ENCODE results near the gene C1orf56.

Gene C1orf56

DNA sequence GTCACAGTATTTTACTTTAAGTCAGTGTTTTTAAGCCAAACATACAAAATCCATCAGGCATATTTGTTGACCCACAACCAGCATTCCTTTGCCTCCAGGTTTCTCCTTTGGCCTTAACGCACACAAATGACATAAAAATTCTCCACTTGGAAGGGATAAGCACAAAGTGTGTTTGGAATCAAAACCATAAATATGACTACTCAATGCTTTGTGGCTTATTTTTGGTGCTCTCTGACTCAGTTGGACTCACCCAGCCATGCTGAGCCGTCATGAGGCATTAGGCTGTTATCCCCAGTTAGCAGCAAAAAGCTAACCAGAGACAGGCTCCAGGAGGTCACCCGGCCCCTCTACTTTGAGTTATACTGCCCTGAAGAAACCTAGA, 38.4 kb upstream of the C1orf56 start:
- H3K9me3 ChIP-seq: no peaks in the 10 kb centered on the region
- H3K36me3 ChIP-seq (replicated peaks): no peaks in the 10 kb centered on the region
- no peaks in the 10 kb centered on the region for H3K27me3 ChIP-seq (ENCODE audit: low read depth)
- DNase-seq (ENCODE audit: low spot score in 2 of 2): no peak
- peak overlapping the region; percentile 60 for H3K4me3 ChIP-seq
- in situ Hi-C loops (cut with MboI; ENCODE audit: low sequenced_read_pairs): no loop called here
- peaks cover 20% of the 10 kb centered on the region for H3K4me1 ChIP-seq

GRCh38 chr1:151009674-151010345, 37.7 kb upstream of the C1orf56 start:
- DNase-seq (ENCODE audit: low spot score in 2 of 2): no peak
- Histone ChIP-seq H3K36me3 (replicated peaks) (no peaks in the 10 kb centered on the region), H3K27me3 (ENCODE audit: low read depth) (no peaks in the 10 kb centered on the region), H3K4me3 (peak overlapping the region; percentile 60; the same call in 1 of the 2 replicates), H3K4me1 (peaks cover 20% of the 10 kb centered on the region), H3K9me3 (no peaks in the 10 kb centered on the region)
- in situ Hi-C loops (cut with MboI; ENCODE audit: low sequenced_read_pairs): no loop called here

DNA sequence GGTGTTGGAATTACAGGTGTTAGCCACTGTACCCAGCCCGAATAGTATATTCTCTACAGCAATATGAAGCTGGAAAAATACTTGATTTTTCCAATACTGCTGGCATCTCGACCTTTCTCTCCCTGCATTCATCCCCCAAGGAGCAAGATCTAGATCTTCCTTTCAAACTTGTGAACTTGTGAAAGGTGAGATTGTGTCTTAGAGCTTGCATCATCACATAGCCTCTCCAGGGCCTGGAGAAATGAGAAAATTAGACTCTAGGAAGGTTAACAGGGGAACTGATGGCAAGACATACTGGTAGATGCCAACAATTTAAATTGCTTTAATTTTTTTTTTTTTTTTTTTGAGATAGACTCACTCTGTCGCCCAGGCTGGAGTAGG, 37.2 kb upstream of the C1orf56 start:
- in situ Hi-C loops (cut with MboI; ENCODE audit: low sequenced_read_pairs): no loop called here
- Histone ChIP-seq H3K27me3 (ENCODE audit: low read depth) (no peaks in the 10 kb centered on the region), H3K4me3 (no peak overlapping the region), H3K4me1 (peaks cover 20% of the 10 kb centered on the region), H3K9me3 (no peaks in the 10 kb centered on the region), H3K36me3 (replicated peaks) (no peaks in the 10 kb centered on the region)
- no peak for DNase-seq (ENCODE audit: low spot score in 2 of 2)

DNA sequence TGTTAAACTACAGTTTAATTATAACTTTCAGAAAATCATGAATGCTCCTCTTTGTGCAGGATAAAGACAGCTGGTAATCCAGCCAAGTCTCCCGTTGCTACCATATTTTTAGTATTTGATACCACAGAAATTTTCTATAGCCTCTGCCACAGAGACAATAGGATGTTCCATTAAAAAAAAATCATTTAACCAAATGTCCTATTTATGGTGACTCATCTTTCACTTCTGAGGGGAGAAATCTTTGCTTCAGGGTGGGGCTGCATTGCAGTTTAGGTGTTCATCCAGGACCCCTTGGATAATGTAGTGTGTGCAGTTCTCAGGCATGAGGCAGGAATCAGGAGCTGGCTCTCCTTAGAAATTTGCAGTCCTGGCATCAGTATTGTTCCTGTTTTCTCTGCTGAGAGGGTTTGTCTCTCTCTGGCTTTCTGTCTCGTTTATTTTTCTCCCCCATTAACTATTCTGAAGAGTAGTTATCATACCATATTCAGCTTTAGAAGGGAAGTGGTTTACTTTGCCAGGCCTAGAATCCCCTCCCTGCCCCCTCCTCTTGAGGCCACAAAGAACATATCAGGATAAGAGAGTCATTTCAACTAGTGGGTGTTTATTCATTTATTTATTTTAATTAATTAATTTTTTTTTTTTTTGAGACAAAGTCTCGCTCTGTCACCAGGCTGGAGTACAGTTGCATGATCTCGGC, 36.2 kb upstream of the C1orf56 start:
- Histone ChIP-seq H3K27me3 (ENCODE audit: low read depth) (no peaks in the 10 kb centered on the region), H3K36me3 (replicated peaks) (no peaks in the 10 kb centered on the region), H3K4me1 (peaks cover 19% of the 10 kb centered on the region), H3K9me3 (no peaks in the 10 kb centered on the region), H3K4me3 (no peak overlapping the region)
- in situ Hi-C loops (cut with MboI; ENCODE audit: low sequenced_read_pairs): no loop called here
- no peak for DNase-seq (ENCODE audit: low spot score in 2 of 2)

DNA sequence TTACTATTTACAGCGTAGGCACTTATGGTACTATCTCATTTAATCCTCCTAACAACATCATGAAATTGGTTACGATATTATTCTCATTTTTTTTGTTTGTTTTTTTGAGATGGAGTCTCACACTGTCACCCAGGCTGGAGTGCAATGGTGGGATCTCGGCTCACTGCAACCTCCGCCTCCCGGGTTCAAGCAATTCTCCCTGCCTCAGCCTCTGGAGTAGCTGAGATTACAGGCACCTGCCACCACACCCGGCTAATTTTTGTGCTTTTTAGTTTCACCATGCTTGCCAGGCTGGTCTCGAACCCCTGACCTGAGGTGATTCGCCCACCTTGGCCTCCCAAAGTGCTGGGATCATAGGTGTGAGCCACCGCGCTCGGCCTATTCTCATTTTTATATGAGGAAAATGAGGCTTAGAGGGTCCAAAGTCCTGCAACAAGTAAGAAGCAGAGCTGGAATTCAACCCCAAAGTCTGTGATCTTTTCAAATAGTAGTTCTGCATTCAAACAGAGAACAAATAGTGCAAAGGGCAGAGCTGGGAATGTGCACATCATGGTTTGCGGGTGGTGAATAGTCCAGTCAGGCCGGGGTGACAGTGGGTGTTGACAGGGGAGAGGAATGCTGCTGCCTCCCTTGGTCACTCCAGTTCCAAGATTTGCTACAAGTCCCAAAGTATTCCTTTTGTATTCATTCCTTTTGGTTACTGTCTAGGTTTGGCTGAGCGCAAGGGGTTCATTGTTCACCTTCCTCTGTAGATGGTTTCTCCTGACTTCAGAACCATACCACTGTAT, 34.7 kb upstream of the C1orf56 start:
- H3K27me3 ChIP-seq (ENCODE audit: low read depth): no peaks in the 10 kb centered on the region
- no peak for DNase-seq (ENCODE audit: low spot score in 2 of 2)
- no peaks in the 10 kb centered on the region for H3K9me3 ChIP-seq
- no peak overlapping the region for H3K4me3 ChIP-seq
- in situ Hi-C loops (cut with MboI; ENCODE audit: low sequenced_read_pairs): no loop called here
- peaks cover 7% of the 10 kb centered on the region for H3K4me1 ChIP-seq
- no peaks in the 10 kb centered on the region for H3K36me3 ChIP-seq (replicated peaks)

GRCh38 chr1:151013518-151013917, 34.0 kb upstream of the C1orf56 start:
- H3K4me3 ChIP-seq: no peak overlapping the region
- no peaks in the 10 kb centered on the region for H3K27me3 ChIP-seq (ENCODE audit: low read depth)
- in situ Hi-C loops (cut with MboI; ENCODE audit: low sequenced_read_pairs): no loop called here
- no peak for DNase-seq (ENCODE audit: low spot score in 2 of 2)
- H3K4me1 ChIP-seq: peaks cover 6% of the 10 kb centered on the region; the same call in 1 of the 2 replicates
- H3K36me3 ChIP-seq (replicated peaks): no peaks in the 10 kb centered on the region; the same call in 1 of the 2 replicates
- no peaks in the 10 kb centered on the region for H3K9me3 ChIP-seq

DNA sequence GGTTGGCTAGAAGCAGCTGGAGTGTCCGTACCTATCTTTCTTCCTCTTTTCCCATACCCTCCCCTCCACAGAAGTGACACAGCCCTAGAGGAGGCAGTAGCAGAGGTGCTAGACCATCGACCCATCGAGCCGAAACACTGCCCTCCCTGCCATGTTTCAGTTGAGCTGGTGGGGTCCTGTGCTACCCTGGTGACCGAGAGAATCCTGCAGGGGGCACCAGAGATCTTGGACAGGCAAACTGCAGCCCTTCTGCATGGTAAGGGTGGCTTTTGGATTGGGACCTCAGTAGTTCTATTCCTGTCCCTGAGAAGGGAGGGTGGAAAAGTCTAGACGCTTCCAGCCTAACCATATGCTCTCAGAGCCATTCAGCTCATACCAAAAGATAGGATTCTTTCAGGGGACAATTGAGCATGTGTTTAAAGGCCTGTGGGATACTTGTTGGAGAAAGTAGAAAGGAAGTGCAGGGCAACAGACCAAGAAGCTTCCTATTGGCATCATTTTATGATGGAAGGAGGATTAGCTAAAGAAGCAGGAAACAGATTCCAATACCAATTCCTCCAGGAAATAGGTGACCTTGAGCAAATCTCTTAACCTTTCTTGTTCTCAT, 22.9 kb upstream of the C1orf56 start:
- H3K4me1 ChIP-seq: no peaks in the 10 kb centered on the region
- H3K9me3 ChIP-seq: no peaks in the 10 kb centered on the region
- no peak overlapping the region for H3K4me3 ChIP-seq
- in situ Hi-C loops (cut with MboI; ENCODE audit: low sequenced_read_pairs): no loop called here
- peaks cover 12% of the 10 kb centered on the region for H3K36me3 ChIP-seq (replicated peaks)
- no peaks in the 10 kb centered on the region for H3K27me3 ChIP-seq (ENCODE audit: low read depth)
- DNase-seq (ENCODE audit: low spot score in 2 of 2): peak; percentile 27 to 86

DNA sequence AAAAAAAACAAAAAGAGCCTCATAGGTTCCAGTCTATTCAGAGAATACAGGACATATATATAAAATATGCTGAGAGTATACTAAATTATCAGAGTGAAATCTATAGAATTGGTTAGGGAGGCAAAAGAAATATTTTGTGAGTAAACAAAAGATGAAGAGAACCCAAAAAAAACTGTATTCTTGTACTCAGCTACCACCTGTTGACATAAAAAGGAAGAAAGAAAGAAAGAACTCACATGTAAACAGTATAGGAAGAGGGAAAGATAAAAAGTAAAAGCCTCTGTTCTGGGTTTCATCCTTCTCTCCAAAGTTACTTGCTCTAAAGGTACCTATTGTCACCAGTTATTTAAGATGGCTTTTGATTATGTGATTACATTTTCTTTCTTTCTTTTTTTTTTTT, 21.1 kb upstream of the C1orf56 start:
- in situ Hi-C loops (cut with MboI; ENCODE audit: low sequenced_read_pairs): no loop called here
- Histone ChIP-seq H3K4me1 (no peaks in the 10 kb centered on the region), H3K27me3 (ENCODE audit: low read depth) (no peaks in the 10 kb centered on the region), H3K36me3 (replicated peaks) (peaks cover 18% of the 10 kb centered on the region), H3K9me3 (no peaks in the 10 kb centered on the region), H3K4me3 (no peak overlapping the region)
- DNase-seq (ENCODE audit: low spot score in 2 of 2): no peak

GRCh38 chr1:151032164-151032563, 15.4 kb upstream of the C1orf56 start:
- no peaks in the 10 kb centered on the region for H3K9me3 ChIP-seq
- in situ Hi-C loops (cut with MboI; ENCODE audit: low sequenced_read_pairs): no loop called here
- no peak for DNase-seq (ENCODE audit: low spot score in 2 of 2)
- no peaks in the 10 kb centered on the region for H3K27me3 ChIP-seq (ENCODE audit: low read depth)
- no peaks in the 10 kb centered on the region for H3K4me1 ChIP-seq
- H3K4me3 ChIP-seq: no peak overlapping the region
- H3K36me3 ChIP-seq (replicated peaks): peaks cover 24% of the 10 kb centered on the region

- DNase-seq (ENCODE audit: low spot score in 2 of 2): no peak
- Histone ChIP-seq H3K9me3 (no peaks in the 10 kb centered on the region), H3K36me3 (replicated peaks) (peaks cover 16% of the 10 kb centered on the region), H3K27me3 (ENCODE audit: low read depth) (no peaks in the 10 kb centered on the region), H3K4me1 (no peaks in the 10 kb centered on the region), H3K4me3 (no peak overlapping the region)
- in situ Hi-C loops (cut with MboI; ENCODE audit: low sequenced_read_pairs): no loop called here
These were observed 12.4 kb upstream of the C1orf56 start for GRCh38 chr1:151035167-151035566.

DNA sequence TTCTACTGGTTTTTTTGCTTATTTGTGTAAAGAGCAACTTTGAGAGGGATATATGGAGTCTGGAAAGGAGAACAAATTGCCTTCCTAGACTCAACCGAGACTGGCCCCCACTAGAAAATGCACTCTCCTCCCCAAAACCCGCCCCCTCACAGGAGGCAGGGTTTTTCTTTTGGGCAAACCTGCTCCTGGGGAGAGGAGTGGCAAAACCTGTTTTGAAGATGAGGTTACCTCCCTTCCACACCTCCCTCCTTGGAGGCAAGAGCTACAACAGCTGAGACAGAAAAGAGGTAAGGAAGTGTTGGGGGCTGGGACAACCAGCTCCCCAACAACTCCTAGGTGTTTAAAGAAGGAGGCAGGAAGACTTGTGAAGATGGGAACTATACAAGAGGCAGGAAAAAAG, 11.2 kb upstream of the C1orf56 start, which contains the start of gene BNIPL:
BNIPL (plus strand) TSS at position 231 of the 400 bp plus-strand sequence; CDS start at position 371, 140 bp downstream.
- H3K4me3 ChIP-seq: no peak within 1 kb of the TSS
- no peaks in the 10 kb centered on the region for H3K27me3 ChIP-seq (ENCODE audit: low read depth)
- in situ Hi-C loops (cut with MboI; ENCODE audit: low sequenced_read_pairs): no loop called here

GRCh38 chr1:151037032-151037431, 10.5 kb upstream of the C1orf56 start:
- no peak for DNase-seq (ENCODE audit: low spot score in 2 of 2)
- Histone ChIP-seq H3K36me3 (replicated peaks) (peaks cover 6% of the 10 kb centered on the region), H3K9me3 (no peaks in the 10 kb centered on the region), H3K27me3 (ENCODE audit: low read depth) (no peaks in the 10 kb centered on the region), H3K4me3 (no peak overlapping the region), H3K4me1 (no peaks in the 10 kb centered on the region)
- in situ Hi-C loops (cut with MboI; ENCODE audit: low sequenced_read_pairs): no loop called here

More for the DNA sequence above, 11.2 kb upstream of the C1orf56 start, which contains the start of gene BNIPL:
- H3K4me1 ChIP-seq: no peaks in the 10 kb centered on the region
- DNase-seq (ENCODE audit: low spot score in 2 of 2): no peak
- peaks cover 11% of the 10 kb centered on the region for H3K36me3 ChIP-seq (replicated peaks)
- no peaks in the 10 kb centered on the region for H3K9me3 ChIP-seq

DNA sequence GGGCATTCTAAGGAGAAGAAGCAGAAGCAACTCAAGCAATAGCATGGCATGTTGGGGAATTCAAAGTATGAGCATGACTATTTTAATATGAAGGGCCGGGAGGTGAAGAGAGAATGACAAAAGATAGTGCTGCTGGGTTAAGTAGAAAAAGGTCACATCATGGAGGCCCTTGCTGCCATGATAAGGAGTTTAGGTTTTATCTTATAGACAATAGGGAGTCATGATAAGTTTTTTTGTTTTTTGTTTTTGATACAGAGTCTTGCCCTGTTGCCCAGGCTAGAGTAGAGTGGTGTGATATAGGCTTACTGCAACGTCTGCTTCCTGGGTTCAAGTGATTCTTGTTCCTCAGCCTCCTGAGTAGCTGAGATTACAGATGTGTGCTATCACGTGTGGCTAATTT, 8.0 kb upstream of the C1orf56 start:
- no peak for DNase-seq (ENCODE audit: low spot score in 2 of 2)
- H3K36me3 ChIP-seq (replicated peaks): peaks cover 5% of the 10 kb centered on the region
- H3K9me3 ChIP-seq: no peaks in the 10 kb centered on the region
- in situ Hi-C loops (cut with MboI; ENCODE audit: low sequenced_read_pairs): no loop called here
- no peak overlapping the region for H3K4me3 ChIP-seq
- H3K4me1 ChIP-seq: no peaks in the 10 kb centered on the region
- no peaks in the 10 kb centered on the region for H3K27me3 ChIP-seq (ENCODE audit: low read depth)
